ENCODE data around the gene PREX1.
A peak's percentile ranks its signal among the peaks of the same experiment; 100 is the strongest.

PREX1 gene

GRCh38 chr20:48823960-48824498, 3.8 kb downstream of the PREX1 start:
- no peak for DNase-seq

- DNase-seq, result no peak
Observed at GRCh38 chr20:48823476-48823875, 4.3 kb downstream of the PREX1 start.

DNA sequence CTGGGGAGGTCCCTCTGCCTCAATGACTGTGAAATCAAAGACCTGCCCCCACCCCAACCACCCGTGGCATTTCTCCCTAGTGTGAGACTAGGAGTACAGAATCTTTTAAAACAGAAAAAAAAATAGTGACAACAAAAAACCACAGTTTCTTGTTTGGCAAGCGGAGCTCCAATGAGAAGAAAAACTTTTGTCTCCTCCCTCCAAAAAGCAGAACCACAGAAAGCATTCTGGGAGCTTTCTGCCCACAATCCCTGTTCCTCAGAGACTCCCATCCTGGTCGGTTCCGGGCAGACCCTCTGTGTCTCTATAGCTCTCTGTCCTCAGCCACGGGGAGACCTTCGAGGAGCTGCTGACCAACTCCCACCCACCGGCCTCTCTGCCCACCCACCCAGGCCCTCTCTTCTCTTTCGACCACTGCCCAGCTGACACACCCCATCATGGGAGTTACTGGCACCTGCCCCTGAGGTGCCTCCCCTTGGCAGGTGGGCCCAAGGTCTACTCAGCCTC, 4.9 kb downstream of the PREX1 start:
- no peak for DNase-seq

GRCh38 chr20:48822178-48822577, 5.6 kb downstream of the PREX1 start:
- no peak for DNase-seq

DNA sequence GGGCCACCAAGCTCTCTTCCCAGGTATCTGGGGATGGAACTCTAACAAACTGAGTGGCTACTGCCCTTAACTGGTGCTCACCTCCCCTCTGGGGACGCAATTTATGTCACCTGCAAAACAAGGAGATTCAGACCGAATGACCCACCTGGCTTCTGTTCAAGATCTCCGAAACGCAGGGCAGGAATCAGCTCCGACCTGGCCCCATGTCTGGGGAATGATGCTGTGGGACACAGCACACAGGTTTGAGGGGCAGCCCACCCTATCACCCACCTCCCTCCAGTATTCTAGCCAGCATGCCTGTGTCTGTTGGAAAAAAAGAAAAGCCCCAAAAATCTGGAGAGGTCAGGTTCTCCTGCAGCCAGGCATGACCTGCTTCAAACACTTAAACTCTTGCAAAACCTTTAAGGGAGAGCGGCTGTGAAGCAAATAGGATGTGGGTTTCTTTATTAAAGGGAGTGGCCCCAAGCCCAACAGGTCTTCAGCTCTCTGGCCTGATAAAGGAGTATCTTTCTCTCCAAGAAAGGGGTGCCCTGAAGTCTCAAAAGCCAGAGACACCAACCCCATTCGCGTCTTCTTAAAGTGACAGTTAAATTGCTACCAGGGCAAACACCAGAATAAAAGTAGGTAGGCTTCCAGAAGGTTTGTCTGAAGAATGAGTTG, 6.4 kb downstream of the PREX1 start:
- DNase-seq, result no peak

- no peak for DNase-seq
Observed at GRCh38 chr20:48820649-48820973, 7.2 kb downstream of the PREX1 start.

GRCh38 chr20:48819821-48820648, 7.8 kb downstream of the PREX1 start:
- DNase-seq, result no peak

DNA sequence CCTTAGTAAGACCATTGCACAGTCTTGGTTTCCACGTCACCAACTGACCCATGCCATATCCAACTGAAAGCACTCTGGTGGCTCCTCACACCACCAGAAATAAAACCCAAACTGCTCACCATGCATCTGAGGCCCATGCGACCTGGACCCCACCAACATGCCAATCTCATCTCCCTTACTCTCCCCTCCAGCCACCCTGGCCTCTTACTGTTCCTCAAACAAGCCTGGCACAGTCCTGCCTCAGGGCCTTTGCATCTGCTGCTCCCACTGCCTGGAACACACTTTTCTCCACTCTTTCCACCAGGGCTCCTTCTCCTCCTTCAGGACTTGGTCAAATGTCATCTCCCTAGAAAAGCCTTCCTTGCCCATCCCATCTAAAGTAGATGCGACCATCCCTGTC, 8.7 kb downstream of the PREX1 start:
- DNase-seq, result no peak

- no peak for DNase-seq
Observed at GRCh38 chr20:48818481-48818987, 9.3 kb downstream of the PREX1 start.

GRCh38 chr20:48818031-48818370, 9.8 kb downstream of the PREX1 start:
- DNase-seq, result no peak

DNA sequence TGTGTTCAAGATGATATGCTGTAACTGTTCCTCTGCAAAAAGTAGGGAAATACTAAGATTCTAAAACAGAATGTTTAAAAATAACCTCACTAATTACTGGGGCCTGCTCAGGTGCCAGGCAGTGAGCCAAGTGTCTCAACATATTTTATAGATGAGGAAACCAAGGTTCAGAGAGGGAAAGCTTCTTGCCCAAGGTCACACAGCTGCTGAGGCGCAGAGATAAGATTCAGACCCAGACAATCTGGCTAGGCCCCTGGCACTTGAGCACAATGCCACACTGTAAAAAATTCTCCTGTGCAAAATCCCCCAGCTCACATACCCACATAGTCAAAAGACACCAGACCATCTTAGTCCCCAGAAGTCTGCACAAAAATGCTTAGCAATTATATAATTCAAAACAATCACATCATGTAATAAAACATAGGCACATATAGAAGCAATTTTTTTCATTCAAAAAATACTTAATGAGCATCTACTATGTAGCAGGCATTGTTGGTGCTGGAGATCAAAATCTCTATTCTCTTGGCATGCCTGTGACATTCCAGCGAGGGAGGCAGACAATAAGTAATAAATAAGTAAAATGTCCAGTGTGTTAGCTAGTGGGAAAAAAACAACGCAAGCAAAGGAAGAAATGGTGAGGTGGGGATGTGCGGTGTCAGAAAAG, 10.3 kb downstream of the PREX1 start:
- DNase-seq, result no peak

- no peak for DNase-seq
Observed at GRCh38 chr20:48816282-48817205, 11.3 kb downstream of the PREX1 start.

- DNase-seq, result no peak
Observed at GRCh38 chr20:48815537-48815936, 12.3 kb downstream of the PREX1 start.

DNA sequence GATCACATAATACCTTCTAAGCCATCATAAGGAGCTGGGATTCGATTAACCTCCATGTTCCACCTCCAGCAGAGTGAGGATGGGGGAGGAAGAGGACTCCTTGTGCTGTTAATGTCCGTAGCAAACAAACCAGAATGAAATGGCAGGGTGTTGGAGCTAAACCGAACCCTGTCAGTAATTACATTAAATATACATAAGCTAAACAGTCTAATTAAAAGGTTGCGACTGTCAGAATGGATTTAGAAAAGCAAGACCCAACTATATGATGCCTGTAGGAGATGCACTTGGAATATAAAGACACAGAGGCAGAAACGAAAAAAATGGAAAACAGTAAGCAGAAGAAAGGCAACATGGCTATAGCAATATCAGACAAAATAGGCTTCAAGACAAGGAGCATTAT, 13.2 kb downstream of the PREX1 start:
- DNase-seq, result no peak

GRCh38 chr20:48813930-48814546, 13.8 kb downstream of the PREX1 start:
- no peak for DNase-seq

- DNase-seq, result no peak
Observed at GRCh38 chr20:48813446-48813747, 14.4 kb downstream of the PREX1 start.

DNA sequence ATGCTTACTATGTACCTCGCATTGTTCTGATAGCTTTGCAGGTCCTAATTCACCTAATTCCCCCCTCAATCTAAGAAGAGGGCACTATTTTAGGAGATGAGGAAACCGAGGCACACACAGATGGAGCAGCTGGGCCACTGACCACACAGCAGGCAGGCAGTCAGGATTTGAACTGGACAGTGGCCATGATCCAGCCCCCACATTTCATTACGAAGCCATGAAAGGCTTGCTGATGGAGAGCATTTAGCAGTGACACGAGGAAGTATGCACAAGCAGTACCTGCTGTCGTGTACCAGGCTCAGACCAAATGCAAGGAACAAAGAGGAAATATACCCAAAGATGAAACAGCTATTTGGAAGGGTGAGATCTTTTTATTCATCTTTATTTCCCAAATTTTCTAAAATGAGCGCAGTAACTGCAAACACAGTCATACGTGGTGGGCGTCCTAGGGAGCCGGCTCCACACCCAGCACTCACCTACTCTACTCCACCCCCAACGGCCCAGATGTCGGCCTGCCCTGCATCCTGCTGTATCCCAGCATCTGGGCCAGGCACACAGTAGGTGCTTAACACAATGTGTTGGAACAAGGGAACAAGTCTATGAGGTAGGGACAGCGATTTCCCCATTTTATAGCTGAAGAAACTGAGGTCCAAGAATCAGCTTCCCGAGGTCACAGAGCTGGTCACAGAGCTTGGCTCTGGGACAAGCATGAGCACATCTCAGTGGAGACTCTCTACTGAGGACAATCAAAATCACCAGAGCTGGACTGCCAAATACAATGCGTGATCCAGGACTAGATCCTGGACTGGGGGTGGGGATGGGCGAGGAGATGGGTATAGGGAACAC, 15.0 kb downstream of the PREX1 start:
- no peak for DNase-seq

- peak; percentile 7 for DNase-seq
Observed at GRCh38 chr20:48812114-48812513, 15.7 kb downstream of the PREX1 start.

DNA sequence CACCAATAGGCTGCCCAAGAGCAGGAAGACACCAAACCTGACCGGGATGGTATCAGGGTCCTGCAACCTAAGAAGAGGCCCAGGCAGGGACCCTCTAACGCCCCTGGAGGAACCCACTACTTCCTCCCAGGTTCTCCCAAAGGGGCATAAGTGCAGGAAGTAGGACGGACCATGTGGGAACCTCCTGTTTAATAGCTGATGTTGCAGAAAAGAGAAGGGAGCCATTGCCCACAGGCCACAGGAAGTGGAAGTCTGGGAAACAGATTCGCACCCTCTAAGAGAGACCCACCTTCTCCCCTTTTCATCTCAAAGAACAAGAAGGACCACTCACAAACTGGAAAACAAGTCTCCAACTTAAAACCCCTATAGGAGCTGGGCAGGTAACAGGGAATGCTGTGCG, 18.1 kb downstream of the PREX1 start:
- no peak for DNase-seq

- no peak for DNase-seq
Observed at GRCh38 chr20:48808382-48809034, 19.3 kb downstream of the PREX1 start.
